Endothelial cell of umbilical vein (primary cell): ENCODE results near the gene STMN3. TPM values are rescaled to one million over a fixed set of nuclear protein-coding genes. Genes with fewer than 3 reads are reported as not detected.

Experiments
- BruUV-seq: library from RNA; stranded (reverse); fragments of 400-500 nt; replicated peaks from 2 replicates; lab custom pipeline; 2021; lab: Mats Ljungman, UMichigan
- CTCF ChIA-PET: fragments of 300-600, 350-600 bp; sonication (Branson Sonifier 250); formaldehyde crosslinking; loops from one replicate; lab custom pipeline; 2021; ENCODE audit warnings: antibody characterized with exemption, inconsistent platforms; lab: Charles Lee
- POLR2A ChIA-PET: fragments of 300-600, 350-600 bp; sonication (Branson Sonifier 250); formaldehyde crosslinking; loops from one replicate; lab custom pipeline; 2021; ENCODE audit warnings: antibody characterized with exemption, inconsistent platforms; lab: Charles Lee
- DNase-seq: peaks from one replicate; pipeline ENCODE4 v3.0.0-alpha.2; 2011; ENCODE audit warnings: low read depth, low spot score
- FAIRE-seq: peaks from 2 replicates; lab custom pipeline; 2011; peaks lifted over from hg19 to GRCh38; lab: Jason Lieb, UNC
- H2AFZ ChIP-seq: 2 replicates; pipeline ENCODE4 v1.6.0; 2012; ENCODE audit warnings: low read depth, low read length, control low read depth, inconsistent platforms
- H3K27ac ChIP-seq: 2 replicates; pipeline ENCODE4 v1.5.1; 2011; ENCODE audit warnings: low read depth, mild to moderate bottlenecking, control low read depth, low read length, moderate library complexity; ENCODE audit not compliant: insufficient read depth
- H3K27me3 ChIP-seq, 2 experiments: 2 replicates each; pipeline versions ENCODE4 v1.6.0 to v1.6.1; 2011; ENCODE audit warnings: low read length in 2 of 2, mixed read lengths in 1 of 2; ENCODE audit not compliant: control insufficient read depth in 2 of 2, insufficient read depth in 2 of 2
- H3K36me3 ChIP-seq, 2 experiments: 2 replicates in 1 of 2; 3 replicates in 1 of 2; pipeline ENCODE4 v1.5.1; 2011; ENCODE audit warnings: low read length in 2 of 2, mild to moderate bottlenecking in 1 of 2, moderate library complexity in 1 of 2; ENCODE audit not compliant: control insufficient read depth in 2 of 2, insufficient read depth in 2 of 2; ENCODE audit errors: extremely low read depth in 1 of 2
- H3K4me1 ChIP-seq: 3 replicates; pipeline ENCODE4 v1.5.1; 2011; ENCODE audit warnings: mild to moderate bottlenecking, low read length; ENCODE audit not compliant: control insufficient read depth, insufficient read depth; ENCODE audit errors: extremely low read depth
- H3K4me2 ChIP-seq: 2 replicates; pipeline ENCODE4 v1.6.1; 2011; ENCODE audit warnings: low read length, control low read depth, mixed read lengths; ENCODE audit not compliant: insufficient read depth
- H3K4me3 ChIP-seq, 3 experiments: fragments of 200-600 bp in 1 of 3; sonication (generic), shearing (Covaris generic) in 1 of 3; replicated peaks in 1 of 3; 2 replicates each; pipeline ENCODE4 v1.5.1; 2011 to 2016; ENCODE audit warnings: control low read depth in 3 of 3, low read length in 3 of 3, mild to moderate bottlenecking in 2 of 3, inconsistent platforms in 1 of 3, low read depth in 1 of 3, moderate library complexity in 1 of 3; ENCODE audit not compliant: insufficient read depth in 1 of 3
- H3K79me2 ChIP-seq: 2 replicates; pipeline ENCODE4 v1.6.0; 2012; ENCODE audit warnings: low read length, inconsistent platforms; ENCODE audit not compliant: control insufficient read depth, insufficient read depth
- H3K9ac ChIP-seq: replicated peaks from 2 replicates; pipeline ENCODE3; 2011; ENCODE audit warnings: low read length, control low read depth; ENCODE audit not compliant: insufficient read depth; ENCODE audit errors: extremely low read depth
- H3K9me1 ChIP-seq: replicated peaks from 3 replicates; pipeline ENCODE4 v1.6.0; 2011; ENCODE audit warnings: mild to moderate bottlenecking, low read length; ENCODE audit not compliant: control insufficient read depth, insufficient read depth; ENCODE audit errors: extremely low read depth
- H3K9me3 ChIP-seq: replicated peaks from 2 replicates; pipeline ENCODE4 v1.5.1; 2012; ENCODE audit warnings: low read length, inconsistent platforms; ENCODE audit not compliant: control insufficient read depth, insufficient read depth
- H4K20me1 ChIP-seq: replicated peaks from 2 replicates; pipeline ENCODE3; 2011; ENCODE audit warnings: mild to moderate bottlenecking, low read length; ENCODE audit not compliant: control insufficient read depth, insufficient read depth; ENCODE audit errors: extremely low read depth
- EZH2 ChIP-seq: IDR thresholded peaks from 2 replicates; pipeline ENCODE4 v1.6.1; 2012; ENCODE audit warnings: borderline replicate concordance, low read depth, mild to moderate bottlenecking, moderate library complexity, low read length, inconsistent platforms; ENCODE audit not compliant: severe bottlenecking
- FOS ChIP-seq: IDR thresholded peaks from 2 replicates; pipeline ENCODE4 v1.6.1; 2011; ENCODE audit warnings: mild to moderate bottlenecking, low read length, moderate library complexity, borderline replicate concordance; ENCODE audit not compliant: insufficient read depth
- GATA2 ChIP-seq: IDR thresholded peaks from 2 replicates; pipeline ENCODE4 v1.7.0; 2011; ENCODE audit warnings: low read depth, mild to moderate bottlenecking, moderate library complexity, mixed read lengths, low read length; ENCODE audit not compliant: insufficient read length, insufficient read depth
- JUN ChIP-seq: IDR thresholded peaks from 2 replicates; pipeline ENCODE4 v1.6.1; 2011; ENCODE audit warnings: borderline replicate concordance, low read depth; ENCODE audit not compliant: insufficient read length, insufficient read depth
- MYC ChIP-seq: IDR thresholded peaks from one replicate; pipeline ENCODE4 v1.6.1; 2011; ENCODE audit warnings: mild to moderate bottlenecking, low read depth, low read length
- POLR2A ChIP-seq: IDR thresholded peaks from 2 replicates; pipeline ENCODE4 v1.6.1; 2012; ENCODE audit warnings: low read depth, mild to moderate bottlenecking, control low read depth, low read length
- POLR2AphosphoS5 ChIP-seq: IDR thresholded peaks from 2 replicates; pipeline ENCODE4 v1.6.1; 2012; ENCODE audit warnings: low read depth, mild to moderate bottlenecking, control low read depth, low read length, moderate library complexity; ENCODE audit not compliant: insufficient read depth
- dilution Hi-C: fragments of 300-500 bp; cut with MboI; formaldehyde crosslinking; loops from one replicate; pipeline ENCODE4 v1.15.0; 2019; ENCODE audit warnings: low sequenced_read_pairs; ENCODE audit not compliant: extremely low pct_ligation_motif_present
- intact Hi-C: fragments of 100-400 bp; cut with micrococcal nuclease; formaldehyde crosslinking; loops from one replicate; pipeline ENCODE4 v1.10.0; 2022
- polyA plus RNA-seq, 4 experiments: library from polyadenylated mRNA; depleted of rRNA in 3 of 4; stranded (reverse) in 3 of 4; unstranded in 1 of 4; fragments of >200 nt; gene quantifications; 2 replicates each; pipeline versions ENCODE4 v1.2.1 to v1.2.3, GENCODE V29; 2011 to 2012; ENCODE audit warnings: missing spikeins in 1 of 4
- total RNA-seq: library from RNA; stranded (reverse); gene quantifications from 2 replicates; pipeline ENCODE4 v1.2.3, GENCODE V29; 2021
- TF ChIP-seq, protein P1 (sequence below), 2 donors: IDR thresholded peaks; 1 replicate in 1 of 2; 2 replicates in 1 of 2; pipeline ENCODE4 v1.5.1; 2011; ENCODE audit warnings: low read length in 2 of 2, mild to moderate bottlenecking in 2 of 2, moderate library complexity in 2 of 2, control low read depth in 1 of 2, inconsistent platforms in 1 of 2, low read depth in 1 of 2; ENCODE audit not compliant: insufficient read depth in 1 of 2; ENCODE audit errors: extremely low read depth in 1 of 2
- TF ChIP-seq, protein P2 (sequence below): IDR thresholded peaks from 2 replicates; pipeline ENCODE4 v1.6.1; 2011; ENCODE audit not compliant: insufficient read depth, insufficient read length

The STMN3 gene
- total and polyA plus RNA-seq, 2 donors (not counting 3 experiments of a cell fraction or from before 2014, with no cell fraction given), result 1.7 to 4.7 TPM

DNA sequence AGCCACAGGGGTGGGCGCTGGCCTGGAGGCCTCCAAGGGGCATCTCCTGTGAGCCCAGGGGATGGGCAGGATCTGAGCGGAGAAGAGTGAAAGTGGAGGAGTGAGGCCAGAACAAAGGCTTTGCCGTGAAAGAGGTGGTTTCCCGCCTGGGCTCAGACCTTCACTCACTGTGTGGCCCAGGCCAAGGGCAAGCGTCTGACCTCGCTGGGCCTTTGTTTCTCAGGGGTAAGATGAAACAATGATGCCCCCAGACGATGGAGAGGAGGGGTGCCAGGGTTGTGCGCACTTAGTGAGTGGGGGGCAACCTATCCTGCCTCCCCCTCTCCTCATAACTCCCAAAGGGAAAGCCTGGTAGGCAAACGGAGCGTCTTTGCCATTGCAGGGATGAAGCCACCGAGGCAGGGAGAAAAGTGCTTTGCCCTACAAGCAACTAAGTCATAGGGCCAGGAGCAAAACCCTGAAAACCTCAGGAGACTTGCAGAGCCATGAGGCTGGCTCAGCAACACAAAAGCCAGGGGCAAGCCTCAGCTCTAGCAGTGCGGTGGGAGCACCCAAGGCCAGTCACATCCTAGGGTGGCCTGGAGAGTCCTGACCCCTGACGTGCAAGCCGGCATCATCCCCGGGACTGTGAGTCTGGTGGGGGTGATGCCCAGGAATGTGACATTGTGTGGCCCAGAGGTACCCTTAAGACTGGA is 897 bp upstream of the STMN3 start:
- TF ChIP-seq, protein P1, sequence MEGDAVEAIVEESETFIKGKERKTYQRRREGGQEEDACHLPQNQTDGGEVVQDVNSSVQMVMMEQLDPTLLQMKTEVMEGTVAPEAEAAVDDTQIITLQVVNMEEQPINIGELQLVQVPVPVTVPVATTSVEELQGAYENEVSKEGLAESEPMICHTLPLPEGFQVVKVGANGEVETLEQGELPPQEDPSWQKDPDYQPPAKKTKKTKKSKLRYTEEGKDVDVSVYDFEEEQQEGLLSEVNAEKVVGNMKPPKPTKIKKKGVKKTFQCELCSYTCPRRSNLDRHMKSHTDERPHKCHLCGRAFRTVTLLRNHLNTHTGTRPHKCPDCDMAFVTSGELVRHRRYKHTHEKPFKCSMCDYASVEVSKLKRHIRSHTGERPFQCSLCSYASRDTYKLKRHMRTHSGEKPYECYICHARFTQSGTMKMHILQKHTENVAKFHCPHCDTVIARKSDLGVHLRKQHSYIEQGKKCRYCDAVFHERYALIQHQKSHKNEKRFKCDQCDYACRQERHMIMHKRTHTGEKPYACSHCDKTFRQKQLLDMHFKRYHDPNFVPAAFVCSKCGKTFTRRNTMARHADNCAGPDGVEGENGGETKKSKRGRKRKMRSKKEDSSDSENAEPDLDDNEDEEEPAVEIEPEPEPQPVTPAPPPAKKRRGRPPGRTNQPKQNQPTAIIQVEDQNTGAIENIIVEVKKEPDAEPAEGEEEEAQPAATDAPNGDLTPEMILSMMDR (IDR thresholded peaks at IDR 0.05; ENCODE audit: extremely low read depth in 1 of 2, insufficient read depth in 1 of 2, low read depth in 1 of 2, low read length in 2 of 2), result no peak
- no peak for TF ChIP-seq GATA2
- TF ChIP-seq POLR2AphosphoS5, result no peak
- no peak for TF ChIP-seq POLR2A
- TF ChIP-seq MYC, result no peak
- no peak for TF ChIP-seq EZH2
- no peak for TF ChIP-seq JUN
- no peak for TF ChIP-seq FOS
- TF ChIP-seq, protein P2, sequence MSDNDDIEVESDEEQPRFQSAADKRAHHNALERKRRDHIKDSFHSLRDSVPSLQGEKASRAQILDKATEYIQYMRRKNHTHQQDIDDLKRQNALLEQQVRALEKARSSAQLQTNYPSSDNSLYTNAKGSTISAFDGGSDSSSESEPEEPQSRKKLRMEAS, result no peak
- Histone ChIP-seq H3K9me3 (no peaks in the 10 kb centered on the region), H3K79me2 (peaks cover 2% of the 10 kb centered on the region), H3K4me3 (no peak overlapping the region), H3K9me1 (no peaks in the 10 kb centered on the region), H3K9ac (no peak overlapping the region), H4K20me1 (no peaks in the 10 kb centered on the region), H3K27me3 (peaks cover 1 to 11% of the 10 kb centered on the region in 2 experiments), H3K27ac (no peak overlapping the region), H3K4me1 (peaks cover 11% of the 10 kb centered on the region), H2AFZ (no peak overlapping the region), H3K4me2 (no peak overlapping the region), H3K36me3 (no peaks in the 10 kb centered on the region)
- CTCF ChIA-PET, result no interaction called here
- POLR2A ChIA-PET, result no interaction called here
- intact Hi-C loops, result no loop called here
- DNase-seq, result no peak
- dilution Hi-C loops, result no loop called here
- BruUV-seq, result no TSS peak
- no peak for FAIRE-seq
